HepG2 (cell line): ENCODE results near the gene SMARCAD1. TPM values are rescaled to one million over a fixed set of nuclear protein-coding genes. Genes with fewer than 3 reads are reported as not detected.

Source experiments
- ARNTL ChIP-seq: sonication (generic); formaldehyde crosslinking; IDR thresholded peaks from 2 replicates; pipeline ENCODE4 v1.4.0; 2020; ENCODE audit warnings: mild to moderate bottlenecking, missing genetic modification reagents
- CBX5 ChIP-seq: sonication (generic); formaldehyde crosslinking; IDR thresholded peaks from 2 replicates; pipeline ENCODE4 v1.4.0; 2020; ENCODE audit warnings: missing genetic modification reagents, borderline replicate concordance
- CEBPG ChIP-seq: IDR thresholded peaks from 2 replicates; pipeline ENCODE4 v1.6.1; 2016
- CHCHD3 ChIP-seq: sonication (generic); formaldehyde crosslinking; IDR thresholded peaks from 2 replicates; pipeline ENCODE4 v1.8.0; 2022; ENCODE audit warnings: mild to moderate bottlenecking, missing genetic modification reagents, moderate library complexity
- IKZF4 ChIP-seq: sonication (generic); formaldehyde crosslinking; IDR thresholded peaks from 2 replicates; pipeline ENCODE4 v1.5.1; 2020; ENCODE audit warnings: borderline replicate concordance, mild to moderate bottlenecking, low read depth, missing genetic modification reagents; ENCODE audit errors: not compliant biosample characterization
- MAFF ChIP-seq: IDR thresholded peaks from 2 replicates; pipeline ENCODE4 v1.6.1; 2011; ENCODE audit warnings: low read depth, low read length, improper control_type of control experiment
- MAFG ChIP-seq: sonication (generic); formaldehyde crosslinking; IDR thresholded peaks from 2 replicates; pipeline ENCODE4 v1.5.1; 2020; ENCODE audit warnings: mild to moderate bottlenecking, missing genetic modification reagents
- MTF2 ChIP-seq: sonication (generic); formaldehyde crosslinking; IDR thresholded peaks from 2 replicates; pipeline ENCODE4 v1.5.0; 2020; ENCODE audit warnings: missing genetic modification reagents, borderline replicate concordance
- RXRB ChIP-seq: IDR thresholded peaks from 2 replicates; pipeline ENCODE4 v1.6.1; 2016; ENCODE audit warnings: borderline replicate concordance, missing genetic modification reagents, missing compliant biosample characterization
- SALL1 ChIP-seq: sonication (generic); formaldehyde crosslinking; IDR thresholded peaks from 2 replicates; pipeline ENCODE4 v1.8.0; 2022; ENCODE audit warnings: mild to moderate bottlenecking, missing genetic modification reagents
- SKI ChIP-seq: fragments of 450-650 bp; IDR thresholded peaks from one replicate; pipeline ENCODE4 v1.6.1; 2018; ENCODE audit warnings: mild to moderate bottlenecking; ENCODE audit not compliant: partially characterized antibody
- TCF7L2 ChIP-seq: IDR thresholded peaks from 2 replicates; pipeline ENCODE4 v1.6.1; 2011; ENCODE audit warnings: mild to moderate bottlenecking, low read depth, low read length, moderate library complexity
- TIGD3 ChIP-seq: sonication (generic); formaldehyde crosslinking; IDR thresholded peaks from 2 replicates; pipeline ENCODE4 v1.5.1; 2020; ENCODE audit warnings: mild to moderate bottlenecking, missing genetic modification reagents, borderline replicate concordance
- ZNF335 ChIP-seq: sonication (generic); formaldehyde crosslinking; IDR thresholded peaks from 2 replicates; pipeline ENCODE4 v1.4.0; 2020; ENCODE audit warnings: missing genetic modification reagents
- ZNF552 ChIP-seq: sonication (generic); formaldehyde crosslinking; IDR thresholded peaks from 2 replicates; pipeline ENCODE4 v1.9.0; 2022; ENCODE audit warnings: missing genetic modification reagents, mild to moderate bottlenecking, borderline replicate concordance
- ZNF761 ChIP-seq: sonication (generic); formaldehyde crosslinking; conservative IDR thresholded peaks from 2 replicates; pipeline ENCODE4 v1.4.0; 2020; ENCODE audit warnings: mild to moderate bottlenecking, missing genetic modification reagents
- ZNF782 ChIP-seq: sonication (generic); formaldehyde crosslinking; IDR thresholded peaks from 2 replicates; pipeline ENCODE4 v1.4.0; 2020; ENCODE audit warnings: missing genetic modification reagents, mild to moderate bottlenecking, borderline replicate concordance
- ZNF883 ChIP-seq: sonication (generic); formaldehyde crosslinking; IDR thresholded peaks from 2 replicates; pipeline ENCODE4 v1.5.1; 2020; ENCODE audit warnings: mild to moderate bottlenecking, missing genetic modification reagents; ENCODE audit errors: not compliant biosample characterization
- polyA plus RNA-seq, 8 experiments: library from polyadenylated mRNA; depleted of rRNA in 3 of 8; stranded (reverse) in 7 of 8; unstranded in 1 of 8; fragments of >200 nt; fragmentation: Illumina TruSeq in 4 of 8; extraction: Trizol in 4 of 8; gene quantifications; 2 replicates each; pipeline versions ENCODE4 v1.2.1 to v1.2.3, GENCODE V29; 2011 to 2016; ENCODE audit warnings: low read depth in 4 of 8, missing spikeins in 1 of 8, mixed read lengths in 1 of 8; ENCODE audit not compliant: insufficient read depth in 1 of 8
- total RNA-seq, 5 experiments: library from RNA; depleted of rRNA; stranded (reverse); fragments of >200 nt; fragmentation: Illumina TruSeq; extraction: Trizol; gene quantifications; 2 replicates each; pipeline ENCODE4 v1.2.3, GENCODE V29; 2016; ENCODE audit warnings: low read depth in 1 of 5
- TF ChIP-seq, protein P1 (sequence below): sonication (generic); formaldehyde crosslinking; IDR thresholded peaks from 2 replicates; pipeline ENCODE4 v1.4.0; 2020; ENCODE audit warnings: missing genetic modification reagents, borderline replicate concordance
- TF ChIP-seq, protein P2 (sequence below): IDR thresholded peaks from 2 replicates; pipeline ENCODE4 v1.6.1; 2016; ENCODE audit warnings: low read depth, missing genetic modification reagents, missing compliant biosample characterization

SMARCAD1 gene
- total and polyA plus RNA-seq, 2 of the 13 experiments (the other 11 are each of a cell fraction or from before 2014, with no cell fraction given), result 18.2 to 35.9 TPM

- TF ChIP-seq, protein P1, sequence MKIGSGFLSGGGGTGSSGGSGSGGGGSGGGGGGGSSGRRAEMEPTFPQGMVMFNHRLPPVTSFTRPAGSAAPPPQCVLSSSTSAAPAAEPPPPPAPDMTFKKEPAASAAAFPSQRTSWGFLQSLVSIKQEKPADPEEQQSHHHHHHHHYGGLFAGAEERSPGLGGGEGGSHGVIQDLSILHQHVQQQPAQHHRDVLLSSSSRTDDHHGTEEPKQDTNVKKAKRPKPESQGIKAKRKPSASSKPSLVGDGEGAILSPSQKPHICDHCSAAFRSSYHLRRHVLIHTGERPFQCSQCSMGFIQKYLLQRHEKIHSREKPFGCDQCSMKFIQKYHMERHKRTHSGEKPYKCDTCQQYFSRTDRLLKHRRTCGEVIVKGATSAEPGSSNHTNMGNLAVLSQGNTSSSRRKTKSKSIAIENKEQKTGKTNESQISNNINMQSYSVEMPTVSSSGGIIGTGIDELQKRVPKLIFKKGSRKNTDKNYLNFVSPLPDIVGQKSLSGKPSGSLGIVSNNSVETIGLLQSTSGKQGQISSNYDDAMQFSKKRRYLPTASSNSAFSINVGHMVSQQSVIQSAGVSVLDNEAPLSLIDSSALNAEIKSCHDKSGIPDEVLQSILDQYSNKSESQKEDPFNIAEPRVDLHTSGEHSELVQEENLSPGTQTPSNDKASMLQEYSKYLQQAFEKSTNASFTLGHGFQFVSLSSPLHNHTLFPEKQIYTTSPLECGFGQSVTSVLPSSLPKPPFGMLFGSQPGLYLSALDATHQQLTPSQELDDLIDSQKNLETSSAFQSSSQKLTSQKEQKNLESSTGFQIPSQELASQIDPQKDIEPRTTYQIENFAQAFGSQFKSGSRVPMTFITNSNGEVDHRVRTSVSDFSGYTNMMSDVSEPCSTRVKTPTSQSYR, result peak; percentile 59; the same call in 1 of the 2 replicates
- TF ChIP-seq SKI, result no peak
- no peak; the same call in 1 of the 2 replicates for TF ChIP-seq ARNTL (CRISPR knock-in tag)
- no peak for TF ChIP-seq ZNF552 (CRISPR knock-in tag)
- TF ChIP-seq MAFF, result no peak
- peak; percentile 77 for TF ChIP-seq IKZF4 (CRISPR knock-in tag)
- TF ChIP-seq TIGD3 (CRISPR knock-in tag), result no peak
- no peak for TF ChIP-seq CHCHD3
- TF ChIP-seq ZNF782 (CRISPR knock-in tag), result peak; percentile 94; the same call in 1 of the 2 replicates
- TF ChIP-seq SALL1 (CRISPR knock-in tag), result peak; percentile 87; the same call in 1 of the 2 replicates
- no peak for TF ChIP-seq MAFG (CRISPR knock-in tag)
- TF ChIP-seq CBX5 (CRISPR knock-in tag), result peak; percentile 50; the same call in 1 of the 2 replicates
- TF ChIP-seq CEBPG (CRISPR knock-in tag), result peak; percentile 94
- TF ChIP-seq ZNF335 (CRISPR knock-in tag), result peak; percentile 39; the same call in 1 of the 2 replicates
- peak; percentile 76; the same call in 1 of the 2 replicates for TF ChIP-seq ZNF761
- TF ChIP-seq TCF7L2, result no peak
- peak; percentile 66; the same call in 1 of the 2 replicates for TF ChIP-seq MTF2
- TF ChIP-seq, protein P2, sequence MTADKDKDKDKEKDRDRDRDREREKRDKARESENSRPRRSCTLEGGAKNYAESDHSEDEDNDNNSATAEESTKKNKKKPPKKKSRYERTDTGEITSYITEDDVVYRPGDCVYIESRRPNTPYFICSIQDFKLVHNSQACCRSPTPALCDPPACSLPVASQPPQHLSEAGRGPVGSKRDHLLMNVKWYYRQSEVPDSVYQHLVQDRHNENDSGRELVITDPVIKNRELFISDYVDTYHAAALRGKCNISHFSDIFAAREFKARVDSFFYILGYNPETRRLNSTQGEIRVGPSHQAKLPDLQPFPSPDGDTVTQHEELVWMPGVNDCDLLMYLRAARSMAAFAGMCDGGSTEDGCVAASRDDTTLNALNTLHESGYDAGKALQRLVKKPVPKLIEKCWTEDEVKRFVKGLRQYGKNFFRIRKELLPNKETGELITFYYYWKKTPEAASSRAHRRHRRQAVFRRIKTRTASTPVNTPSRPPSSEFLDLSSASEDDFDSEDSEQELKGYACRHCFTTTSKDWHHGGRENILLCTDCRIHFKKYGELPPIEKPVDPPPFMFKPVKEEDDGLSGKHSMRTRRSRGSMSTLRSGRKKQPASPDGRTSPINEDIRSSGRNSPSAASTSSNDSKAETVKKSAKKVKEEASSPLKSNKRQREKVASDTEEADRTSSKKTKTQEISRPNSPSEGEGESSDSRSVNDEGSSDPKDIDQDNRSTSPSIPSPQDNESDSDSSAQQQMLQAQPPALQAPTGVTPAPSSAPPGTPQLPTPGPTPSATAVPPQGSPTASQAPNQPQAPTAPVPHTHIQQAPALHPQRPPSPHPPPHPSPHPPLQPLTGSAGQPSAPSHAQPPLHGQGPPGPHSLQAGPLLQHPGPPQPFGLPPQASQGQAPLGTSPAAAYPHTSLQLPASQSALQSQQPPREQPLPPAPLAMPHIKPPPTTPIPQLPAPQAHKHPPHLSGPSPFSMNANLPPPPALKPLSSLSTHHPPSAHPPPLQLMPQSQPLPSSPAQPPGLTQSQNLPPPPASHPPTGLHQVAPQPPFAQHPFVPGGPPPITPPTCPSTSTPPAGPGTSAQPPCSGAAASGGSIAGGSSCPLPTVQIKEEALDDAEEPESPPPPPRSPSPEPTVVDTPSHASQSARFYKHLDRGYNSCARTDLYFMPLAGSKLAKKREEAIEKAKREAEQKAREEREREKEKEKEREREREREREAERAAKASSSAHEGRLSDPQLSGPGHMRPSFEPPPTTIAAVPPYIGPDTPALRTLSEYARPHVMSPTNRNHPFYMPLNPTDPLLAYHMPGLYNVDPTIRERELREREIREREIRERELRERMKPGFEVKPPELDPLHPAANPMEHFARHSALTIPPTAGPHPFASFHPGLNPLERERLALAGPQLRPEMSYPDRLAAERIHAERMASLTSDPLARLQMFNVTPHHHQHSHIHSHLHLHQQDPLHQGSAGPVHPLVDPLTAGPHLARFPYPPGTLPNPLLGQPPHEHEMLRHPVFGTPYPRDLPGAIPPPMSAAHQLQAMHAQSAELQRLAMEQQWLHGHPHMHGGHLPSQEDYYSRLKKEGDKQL (CRISPR knock-in tag), result no peak
- peak; percentile 93 for TF ChIP-seq ZNF883 (CRISPR knock-in tag)
- TF ChIP-seq RXRB (CRISPR knock-in tag), result peak; percentile 10; the same call in 1 of the 2 replicates
Observed at GRCh38 chr4:94207469-94208224, at the start of gene SMARCAD1 (continued).
